ENCODE results near the gene C1orf232.

GRCh38 chr1:26169198-26169554 is 413 bp upstream of the C1orf232 start:
- TF ChIP-seq YBX1 (IDR thresholded peaks at IDR 0.05) (no peak), FOSL1 (tag; conservative IDR thresholded peaks at IDR 0.05) (no peak)
